ENCODE measurements around the gene CRHR1. TPM values are rescaled to one million over a fixed set of nuclear protein-coding genes. Genes with fewer than 3 reads are reported as not detected.

Gene CRHR1
- total RNA-seq, 1 donor from 2014 or later = not detected

- Mint-ChIP-seq H3K27ac (ENCODE audit: unreplicated experiment) (no peak overlapping the region), H3K27me3 (ENCODE audit: unreplicated experiment) (no peaks in the 10 kb centered on the region), H3K4me3 (ENCODE audit: unreplicated experiment) (no peak overlapping the region), H3K4me1 (ENCODE audit: unreplicated experiment) (no peaks in the 10 kb centered on the region), H3K9me3 (ENCODE audit: unreplicated experiment) (no peaks in the 10 kb centered on the region), H3K36me3 (ENCODE audit: low read depth, unreplicated experiment) (no peaks in the 10 kb centered on the region)
- no peak for DNase-seq (ENCODE audit: low spot score)
- TF ChIP-seq CTCF (IDR thresholded peaks at IDR 0.05; ENCODE audit: unreplicated experiment) = no peak
Measured at GRCh38 chr17:45758544-45758943, 25.6 kb upstream of the CRHR1 start.

GRCh38 chr17:45759761-45760160, 24.4 kb upstream of the CRHR1 start:
- Mint-ChIP-seq H3K9me3 (ENCODE audit: unreplicated experiment) (no peaks in the 10 kb centered on the region), H3K36me3 (ENCODE audit: low read depth, unreplicated experiment) (no peaks in the 10 kb centered on the region), H3K27ac (ENCODE audit: unreplicated experiment) (no peak overlapping the region), H3K27me3 (ENCODE audit: unreplicated experiment) (no peaks in the 10 kb centered on the region), H3K4me3 (ENCODE audit: unreplicated experiment) (no peak overlapping the region), H3K4me1 (ENCODE audit: unreplicated experiment) (no peaks in the 10 kb centered on the region)
- DNase-seq (ENCODE audit: low spot score) = no peak
- TF ChIP-seq CTCF (IDR thresholded peaks at IDR 0.05; ENCODE audit: unreplicated experiment) = no peak

- Mint-ChIP-seq H3K27me3 (ENCODE audit: unreplicated experiment) (no peaks in the 10 kb centered on the region), H3K4me1 (ENCODE audit: unreplicated experiment) (no peaks in the 10 kb centered on the region), H3K36me3 (ENCODE audit: low read depth, unreplicated experiment) (no peaks in the 10 kb centered on the region), H3K4me3 (ENCODE audit: unreplicated experiment) (no peak overlapping the region), H3K27ac (ENCODE audit: unreplicated experiment) (no peak overlapping the region), H3K9me3 (ENCODE audit: unreplicated experiment) (no peaks in the 10 kb centered on the region)
- DNase-seq (ENCODE audit: low spot score) = no peak
- no peak for TF ChIP-seq CTCF (IDR thresholded peaks at IDR 0.05; ENCODE audit: unreplicated experiment)
Measured at GRCh38 chr17:45761957-45762565, 22.1 kb upstream of the CRHR1 start.

GRCh38 chr17:45763182-45763581, 20.9 kb upstream of the CRHR1 start:
- Mint-ChIP-seq H3K27me3 (ENCODE audit: unreplicated experiment) (no peaks in the 10 kb centered on the region), H3K36me3 (ENCODE audit: low read depth, unreplicated experiment) (no peaks in the 10 kb centered on the region), H3K4me3 (ENCODE audit: unreplicated experiment) (no peak overlapping the region), H3K27ac (ENCODE audit: unreplicated experiment) (no peak overlapping the region), H3K4me1 (ENCODE audit: unreplicated experiment) (no peaks in the 10 kb centered on the region), H3K9me3 (ENCODE audit: unreplicated experiment) (no peaks in the 10 kb centered on the region)
- no peak for DNase-seq (ENCODE audit: low spot score)
- no peak for TF ChIP-seq CTCF (IDR thresholded peaks at IDR 0.05; ENCODE audit: unreplicated experiment)

GRCh38 chr17:45764479-45764878, 19.6 kb upstream of the CRHR1 start:
- no peak for TF ChIP-seq CTCF (IDR thresholded peaks at IDR 0.05; ENCODE audit: unreplicated experiment)
- Mint-ChIP-seq H3K4me1 (ENCODE audit: unreplicated experiment) (no peaks in the 10 kb centered on the region), H3K9me3 (ENCODE audit: unreplicated experiment) (no peaks in the 10 kb centered on the region), H3K27me3 (ENCODE audit: unreplicated experiment) (no peaks in the 10 kb centered on the region), H3K4me3 (ENCODE audit: unreplicated experiment) (no peak overlapping the region), H3K27ac (ENCODE audit: unreplicated experiment) (no peak overlapping the region), H3K36me3 (ENCODE audit: low read depth, unreplicated experiment) (no peaks in the 10 kb centered on the region)
- DNase-seq (ENCODE audit: low spot score) = no peak
